Activated T-helper 17 cell treated with anti-CD3 and anti-CD28 coated beads, Interleukin-2, amount 50 U/mL, for 72 hours (primary cell): Measurements from ENCODE around the gene GYG2. TPM values are rescaled to one million over a fixed set of nuclear protein-coding genes. Genes with fewer than 3 reads are reported as not detected.

Experiments
- ATAC-seq: fragments of 150-1000 bp; cut with Tn5 transposase; replicated peaks from 2 replicates; pipeline ENCODE4 v1.10.0; 2021; ENCODE audit warnings: mild to moderate bottlenecking, moderate library complexity
- H3K27ac Mint-ChIP-seq: one replicate; pipeline ENCODE4 v1.8.0; 2022; ENCODE audit warnings: mixed read lengths
- H3K27me3 Mint-ChIP-seq: one replicate; pipeline ENCODE4 v1.8.0; 2022; ENCODE audit warnings: mixed read lengths
- H3K36me3 Mint-ChIP-seq: one replicate; pipeline ENCODE4 v1.8.0; 2022; ENCODE audit warnings: low read depth, mild to moderate bottlenecking, mixed read lengths
- H3K4me1 Mint-ChIP-seq: one replicate; pipeline ENCODE4 v1.8.0; 2022; ENCODE audit warnings: mixed read lengths
- H3K4me3 Mint-ChIP-seq: one replicate; pipeline ENCODE4 v1.8.0; 2022; ENCODE audit warnings: mild to moderate bottlenecking, mixed read lengths
- H3K9me3 Mint-ChIP-seq: one replicate; pipeline ENCODE4 v1.8.0; 2022; ENCODE audit warnings: mixed read lengths
- total RNA-seq, 2 donors: library from RNA; stranded (reverse); gene quantifications; one replicate each; pipeline ENCODE4 v1.2.3, GENCODE V29; 2022

GYG2 gene
- total RNA-seq, 2 donors from 2014 or later, result not detected

DNA sequence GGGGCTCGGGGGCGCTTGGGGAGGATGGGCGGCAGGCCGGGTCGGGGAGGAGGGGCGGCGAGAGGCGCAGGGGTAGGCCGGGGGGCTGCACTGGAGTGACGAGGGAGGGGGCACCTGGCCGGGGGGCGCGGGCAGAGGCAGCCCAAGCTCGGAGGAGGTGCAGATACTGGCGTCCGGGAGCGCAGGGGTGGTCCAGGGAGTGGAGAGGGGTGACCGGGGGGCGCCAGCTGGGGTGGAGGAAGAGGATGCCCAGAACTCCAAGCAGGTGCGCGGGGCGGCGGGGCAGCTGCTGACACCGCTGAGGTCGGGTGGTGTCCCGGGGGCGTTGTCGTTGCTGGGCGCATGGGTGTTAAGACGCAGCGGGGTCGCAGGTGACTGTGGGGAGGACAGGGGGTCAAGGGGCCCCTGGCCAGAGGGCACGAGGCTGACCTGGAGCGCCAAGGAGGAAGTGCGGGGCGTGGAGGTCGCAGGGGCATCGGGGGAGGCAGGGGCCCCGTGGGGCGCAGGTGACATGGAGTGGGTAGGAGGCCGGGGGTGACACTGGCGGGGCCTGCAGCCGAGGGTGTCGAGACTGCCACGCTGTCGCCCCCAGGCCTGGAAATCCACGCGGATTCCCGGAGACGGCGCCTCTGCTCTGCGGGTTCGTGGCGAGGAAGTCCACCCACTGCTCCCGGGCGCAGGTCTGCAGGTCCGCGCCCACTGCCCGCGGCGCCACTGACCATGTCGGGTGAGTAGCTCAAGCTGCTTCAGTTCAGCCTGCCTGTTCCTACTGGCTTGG is 928 bp downstream of the GYG2 start:
- Mint-ChIP-seq H3K27me3 (peaks cover 9% of the 10 kb centered on the region), H3K4me1 (no peaks in the 10 kb centered on the region), H3K4me3 (no peak overlapping the region), H3K36me3 (no peaks in the 10 kb centered on the region), H3K9me3 (no peaks in the 10 kb centered on the region), H3K27ac (no peak overlapping the region)
- no peak for ATAC-seq

- Mint-ChIP-seq H3K4me1 (no peaks in the 10 kb centered on the region), H3K27me3 (peaks cover 13% of the 10 kb centered on the region), H3K36me3 (no peaks in the 10 kb centered on the region), H3K4me3 (no peak overlapping the region), H3K27ac (no peak overlapping the region), H3K9me3 (peaks cover 4% of the 10 kb centered on the region)
- no peak for ATAC-seq
Measured at GRCh38 chrX:2831471-2832228, 2.9 kb downstream of the GYG2 start.

GRCh38 chrX:2837961-2838360 is 9.2 kb downstream of the GYG2 start:
- Mint-ChIP-seq H3K4me1 (no peaks in the 10 kb centered on the region), H3K36me3 (no peaks in the 10 kb centered on the region), H3K9me3 (peaks cover 4% of the 10 kb centered on the region), H3K27ac (no peak overlapping the region), H3K4me3 (no peak overlapping the region), H3K27me3 (peaks cover 15% of the 10 kb centered on the region)
- no peak for ATAC-seq

DNA sequence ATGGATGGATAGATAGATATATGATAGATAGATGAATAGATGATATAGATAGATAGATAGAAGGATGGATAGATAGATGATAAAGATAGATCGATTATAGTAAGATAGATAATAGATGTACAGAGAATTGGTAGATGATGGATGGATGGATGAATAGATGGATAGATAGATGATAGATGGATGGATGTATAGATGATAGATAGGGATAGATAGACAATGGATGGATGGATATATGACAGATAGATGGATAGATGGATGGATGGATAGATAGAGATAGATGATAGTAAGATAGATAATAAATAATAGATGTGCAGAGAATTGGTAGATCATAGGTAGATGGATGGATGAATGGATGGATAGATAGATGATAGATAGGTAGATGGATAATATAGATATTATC is 12.2 kb downstream of the GYG2 start:
- no peak overlapping the region for H3K4me3 Mint-ChIP-seq
- peaks cover 13% of the 10 kb centered on the region for H3K27me3 Mint-ChIP-seq
- no peak overlapping the region for H3K27ac Mint-ChIP-seq
- ATAC-seq, result no peak
- no peaks in the 10 kb centered on the region for H3K4me1 Mint-ChIP-seq
- H3K9me3 Mint-ChIP-seq, result peaks cover 2% of the 10 kb centered on the region
- H3K36me3 Mint-ChIP-seq, result no peaks in the 10 kb centered on the region

- Mint-ChIP-seq H3K4me1 (no peaks in the 10 kb centered on the region), H3K4me3 (no peak overlapping the region), H3K27ac (no peak overlapping the region), H3K9me3 (no peaks in the 10 kb centered on the region), H3K27me3 (peaks cover 11% of the 10 kb centered on the region), H3K36me3 (no peaks in the 10 kb centered on the region)
- no peak for ATAC-seq
Measured at GRCh38 chrX:2841537-2841936, 12.8 kb downstream of the GYG2 start.

DNA sequence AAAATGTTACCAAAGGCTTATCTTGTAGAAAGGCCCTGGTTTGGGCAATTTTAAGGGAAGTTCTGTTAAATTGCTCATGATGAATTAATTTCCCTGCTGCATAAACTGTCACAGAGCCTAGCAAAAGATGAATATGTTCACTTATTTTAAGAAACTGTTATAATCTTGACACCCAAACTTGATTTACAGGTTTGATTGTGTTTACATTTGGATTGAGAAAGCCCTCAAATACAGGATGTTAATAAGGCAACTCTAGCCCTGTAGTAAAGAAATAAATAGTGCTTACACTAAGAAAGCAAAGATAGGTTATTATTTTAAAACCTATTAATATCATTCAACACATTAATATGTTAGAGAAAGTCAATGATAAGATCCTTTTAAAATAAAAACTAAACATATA is 18.3 kb downstream of the GYG2 start:
- no peaks in the 10 kb centered on the region for H3K9me3 Mint-ChIP-seq
- H3K4me1 Mint-ChIP-seq, result no peaks in the 10 kb centered on the region
- H3K36me3 Mint-ChIP-seq, result no peaks in the 10 kb centered on the region
- no peak for ATAC-seq
- H3K27ac Mint-ChIP-seq, result no peak overlapping the region
- H3K27me3 Mint-ChIP-seq, result peaks cover 3% of the 10 kb centered on the region
- H3K4me3 Mint-ChIP-seq, result no peak overlapping the region

DNA sequence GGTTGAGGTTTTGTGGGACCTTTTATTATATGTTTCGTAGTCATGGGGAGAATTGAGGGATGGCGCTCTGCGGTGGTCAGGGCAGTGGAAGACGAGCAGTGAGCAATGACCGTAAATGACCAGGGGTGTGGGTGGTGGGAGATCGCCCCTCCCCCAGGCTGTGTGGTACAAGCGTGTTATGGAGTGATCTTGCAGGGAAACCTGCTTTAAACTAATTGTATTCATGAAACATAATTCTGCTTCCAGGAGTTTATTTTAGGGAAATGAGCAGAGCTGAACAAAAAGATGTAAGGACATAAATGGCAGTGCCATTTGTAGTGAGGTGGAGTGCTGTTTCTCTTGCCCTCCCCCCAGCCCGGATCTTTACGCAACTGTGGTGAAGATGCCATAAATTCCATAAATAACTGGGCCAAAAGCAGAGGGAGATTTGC is 20.2 kb downstream of the GYG2 start:
- Mint-ChIP-seq H3K4me1 (no peaks in the 10 kb centered on the region), H3K4me3 (no peak overlapping the region), H3K36me3 (no peaks in the 10 kb centered on the region), H3K27ac (no peak overlapping the region), H3K27me3 (peaks cover 3% of the 10 kb centered on the region), H3K9me3 (no peaks in the 10 kb centered on the region)
- ATAC-seq, result no peak

DNA sequence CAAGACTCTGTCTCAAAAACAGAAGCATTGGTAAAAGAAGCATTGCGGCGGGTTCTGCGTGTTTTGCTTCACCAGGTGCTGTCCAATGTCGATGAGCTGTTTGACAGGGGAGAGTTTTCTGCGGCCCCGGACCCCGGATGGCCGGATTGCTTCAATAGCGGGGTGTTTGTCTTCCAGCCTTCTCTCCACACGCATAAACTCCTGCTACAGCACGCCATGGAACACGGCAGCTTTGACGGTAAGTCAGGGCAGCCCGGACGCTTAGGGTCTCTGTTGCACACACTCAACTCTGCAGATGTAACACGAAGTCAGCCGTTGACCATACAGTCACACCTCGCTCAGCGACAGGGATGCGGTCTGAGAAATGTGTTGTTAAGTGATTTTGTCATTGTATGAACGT is 26.2 kb downstream of the GYG2 start:
- no peak overlapping the region for H3K27ac Mint-ChIP-seq
- no peaks in the 10 kb centered on the region for H3K27me3 Mint-ChIP-seq
- ATAC-seq, result no peak
- H3K36me3 Mint-ChIP-seq, result no peaks in the 10 kb centered on the region
- H3K4me3 Mint-ChIP-seq, result no peak overlapping the region
- no peaks in the 10 kb centered on the region for H3K4me1 Mint-ChIP-seq
- no peaks in the 10 kb centered on the region for H3K9me3 Mint-ChIP-seq

- no peaks in the 10 kb centered on the region for H3K4me1 Mint-ChIP-seq
- no peaks in the 10 kb centered on the region for H3K27me3 Mint-ChIP-seq
- H3K9me3 Mint-ChIP-seq, result no peaks in the 10 kb centered on the region
- H3K27ac Mint-ChIP-seq, result no peak overlapping the region
- no peak overlapping the region for H3K4me3 Mint-ChIP-seq
- H3K36me3 Mint-ChIP-seq, result no peaks in the 10 kb centered on the region
- ATAC-seq, result no peak
Measured at GRCh38 chrX:2855761-2856160, 27.0 kb downstream of the GYG2 start.

DNA sequence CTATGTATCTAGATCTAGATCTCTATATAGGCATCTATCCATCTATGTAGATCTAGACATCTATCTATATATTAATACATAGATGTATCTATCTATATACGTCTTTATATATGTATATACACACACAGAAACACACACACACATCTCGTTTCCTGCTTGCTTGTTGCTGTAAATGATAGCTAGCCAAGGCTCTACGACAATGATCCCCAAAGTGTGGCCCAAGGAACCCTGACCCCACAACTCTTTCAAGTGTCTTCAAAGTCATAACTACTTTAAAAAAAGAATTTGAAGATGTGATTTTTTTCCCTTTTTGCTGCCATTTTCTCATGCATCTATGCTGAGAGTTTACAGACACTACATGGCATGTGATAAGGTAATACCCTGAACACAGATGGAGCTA is 28.8 kb downstream of the GYG2 start:
- Mint-ChIP-seq H3K4me1 (no peaks in the 10 kb centered on the region), H3K9me3 (no peaks in the 10 kb centered on the region), H3K27me3 (no peaks in the 10 kb centered on the region), H3K36me3 (no peaks in the 10 kb centered on the region), H3K4me3 (no peak overlapping the region), H3K27ac (no peak overlapping the region)
- no peak for ATAC-seq

DNA sequence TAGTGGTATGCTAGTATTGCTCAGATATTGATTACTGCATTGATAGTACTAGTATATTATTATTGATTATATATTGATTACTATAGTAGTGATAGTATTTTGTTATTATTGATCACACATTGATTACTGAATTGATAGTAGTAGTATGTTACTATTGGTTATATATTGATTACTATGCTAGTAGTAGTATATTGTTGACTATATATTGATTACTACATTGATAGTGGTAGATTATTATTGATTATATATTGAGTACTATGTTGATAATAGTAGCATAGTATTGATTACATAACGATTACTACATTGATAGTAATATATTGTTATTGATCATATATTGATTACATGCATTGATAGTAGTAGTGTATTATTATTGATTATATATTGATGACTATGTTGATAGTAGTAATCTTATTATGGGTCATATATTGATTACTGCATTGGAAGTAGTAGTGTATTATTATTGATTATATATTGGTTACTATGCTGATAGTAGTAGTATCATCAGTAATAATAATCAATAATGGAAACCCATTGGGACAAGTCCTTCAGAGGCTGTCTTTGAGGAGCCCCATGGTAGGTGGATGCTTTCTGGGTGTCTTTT is 30.6 kb downstream of the GYG2 start:
- no peak for ATAC-seq
- Mint-ChIP-seq H3K9me3 (no peaks in the 10 kb centered on the region), H3K27ac (no peak overlapping the region), H3K4me1 (no peaks in the 10 kb centered on the region), H3K4me3 (no peak overlapping the region), H3K36me3 (no peaks in the 10 kb centered on the region), H3K27me3 (no peaks in the 10 kb centered on the region)

- H3K4me3 Mint-ChIP-seq, result no peak overlapping the region
- no peaks in the 10 kb centered on the region for H3K9me3 Mint-ChIP-seq
- no peaks in the 10 kb centered on the region for H3K27me3 Mint-ChIP-seq
- no peak for ATAC-seq
- H3K4me1 Mint-ChIP-seq, result no peaks in the 10 kb centered on the region
- no peak overlapping the region for H3K27ac Mint-ChIP-seq
- H3K36me3 Mint-ChIP-seq, result no peaks in the 10 kb centered on the region
Measured at GRCh38 chrX:2862404-2862803, 33.7 kb downstream of the GYG2 start.

GRCh38 chrX:2863646-2864045 is 34.9 kb downstream of the GYG2 start:
- no peak overlapping the region for H3K27ac Mint-ChIP-seq
- no peak overlapping the region for H3K4me3 Mint-ChIP-seq
- no peak for ATAC-seq
- H3K36me3 Mint-ChIP-seq, result no peaks in the 10 kb centered on the region
- H3K9me3 Mint-ChIP-seq, result no peaks in the 10 kb centered on the region
- H3K4me1 Mint-ChIP-seq, result no peaks in the 10 kb centered on the region
- H3K27me3 Mint-ChIP-seq, result no peaks in the 10 kb centered on the region

DNA sequence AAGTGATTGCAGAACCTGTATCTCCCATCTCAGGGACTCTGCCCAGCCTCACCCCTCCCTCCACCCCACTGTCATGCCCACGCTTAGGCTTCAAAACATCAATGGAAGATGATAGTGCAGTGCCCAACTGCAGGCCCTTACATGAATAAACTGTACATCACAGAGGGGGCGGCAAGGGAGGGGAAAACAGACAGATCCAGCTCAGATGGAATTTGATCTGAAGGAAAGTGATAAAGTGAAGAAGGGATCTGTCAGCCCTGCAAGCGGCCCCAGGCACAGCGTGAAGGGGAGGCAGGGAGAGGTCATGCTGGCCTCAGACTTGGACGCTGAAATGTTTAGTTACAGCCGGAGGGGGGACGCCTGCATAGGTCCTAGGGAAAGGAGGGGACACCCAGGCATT is 38.5 kb downstream of the GYG2 start:
- Mint-ChIP-seq H3K4me3 (no peak overlapping the region), H3K9me3 (no peaks in the 10 kb centered on the region), H3K27me3 (no peaks in the 10 kb centered on the region), H3K36me3 (no peaks in the 10 kb centered on the region), H3K27ac (no peak overlapping the region), H3K4me1 (no peaks in the 10 kb centered on the region)
- ATAC-seq, result no peak

GRCh38 chrX:2870650-2871049 is 41.9 kb downstream of the GYG2 start:
- no peaks in the 10 kb centered on the region for H3K36me3 Mint-ChIP-seq
- H3K9me3 Mint-ChIP-seq, result no peaks in the 10 kb centered on the region
- no peak for ATAC-seq
- H3K4me1 Mint-ChIP-seq, result no peaks in the 10 kb centered on the region
- H3K4me3 Mint-ChIP-seq, result no peak overlapping the region
- peaks cover 6% of the 10 kb centered on the region for H3K27me3 Mint-ChIP-seq
- H3K27ac Mint-ChIP-seq, result no peak overlapping the region
